ENCODE measurements around the gene ID2.

GRCh38 chr2:8643250-8643995 lies 38.4 kb upstream of the ID2 start:
- TF ChIP-seq EZH2 (IDR thresholded peaks at IDR 0.05; ENCODE audit: insufficient read depth, poor library complexity, severe bottlenecking) (no peak), EZH2phosphoT487 (IDR thresholded peaks at IDR 0.05; ENCODE audit: insufficient read depth, low read depth) (no peak)

Measured in GM23248 (cell line).